Uterus (tissue), 2 donors: ENCODE measurements around the gene TMEM203.

Source experiments
- POLR2A ChIP-seq, 2 donors: fragments of 450-650 bp; IDR thresholded peaks; one replicate each; pipeline ENCODE4 v1.6.1; 2016; ENCODE audit warnings: antibody characterized with exemption in 2 of 2, mild to moderate bottlenecking in 1 of 2, moderate library complexity in 1 of 2
- TF ChIP-seq, protein P1 (sequence below), 4 experiments: fragments of 200-600 bp in 2 of 4; fragments of 450-650 bp in 2 of 4; sonication (generic) in 2 of 4; IDR thresholded peaks; one replicate each; pipeline ENCODE4 v1.5.1; 2016 to 2019; ENCODE audit warnings: antibody characterized with exemption in 4 of 4, mild to moderate bottlenecking in 2 of 4, moderate library complexity in 1 of 4

DNA sequence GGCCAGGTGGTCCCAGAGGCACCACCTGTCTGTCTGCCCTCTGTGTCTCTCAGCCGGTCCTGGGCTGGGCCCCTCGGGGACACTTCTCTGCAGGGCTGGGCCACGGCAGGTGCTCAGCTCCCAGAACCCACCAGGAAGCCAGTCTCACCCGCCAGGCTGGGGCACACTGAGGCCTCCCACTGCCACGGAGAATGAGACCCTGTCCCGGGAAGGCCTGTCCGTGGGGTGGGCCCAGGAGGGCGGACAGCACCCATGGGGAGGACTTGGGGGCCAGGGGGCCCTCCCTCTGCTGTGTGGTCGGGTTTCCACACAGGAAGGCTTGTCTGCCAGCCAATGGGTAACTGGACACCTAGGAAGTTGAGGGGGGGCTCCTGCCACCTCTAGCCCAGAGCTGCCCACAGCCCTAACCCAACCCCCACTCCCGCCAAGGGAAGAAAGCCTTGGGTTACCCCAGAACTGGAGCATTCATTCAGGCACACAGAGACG, 31.5 kb upstream of the TMEM203 start:
- TF ChIP-seq, protein P1, sequence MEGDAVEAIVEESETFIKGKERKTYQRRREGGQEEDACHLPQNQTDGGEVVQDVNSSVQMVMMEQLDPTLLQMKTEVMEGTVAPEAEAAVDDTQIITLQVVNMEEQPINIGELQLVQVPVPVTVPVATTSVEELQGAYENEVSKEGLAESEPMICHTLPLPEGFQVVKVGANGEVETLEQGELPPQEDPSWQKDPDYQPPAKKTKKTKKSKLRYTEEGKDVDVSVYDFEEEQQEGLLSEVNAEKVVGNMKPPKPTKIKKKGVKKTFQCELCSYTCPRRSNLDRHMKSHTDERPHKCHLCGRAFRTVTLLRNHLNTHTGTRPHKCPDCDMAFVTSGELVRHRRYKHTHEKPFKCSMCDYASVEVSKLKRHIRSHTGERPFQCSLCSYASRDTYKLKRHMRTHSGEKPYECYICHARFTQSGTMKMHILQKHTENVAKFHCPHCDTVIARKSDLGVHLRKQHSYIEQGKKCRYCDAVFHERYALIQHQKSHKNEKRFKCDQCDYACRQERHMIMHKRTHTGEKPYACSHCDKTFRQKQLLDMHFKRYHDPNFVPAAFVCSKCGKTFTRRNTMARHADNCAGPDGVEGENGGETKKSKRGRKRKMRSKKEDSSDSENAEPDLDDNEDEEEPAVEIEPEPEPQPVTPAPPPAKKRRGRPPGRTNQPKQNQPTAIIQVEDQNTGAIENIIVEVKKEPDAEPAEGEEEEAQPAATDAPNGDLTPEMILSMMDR (IDR thresholded peaks at IDR 0.05), result no peak
- no peak for TF ChIP-seq POLR2A (IDR thresholded peaks at IDR 0.05)
